NCI-H1092 treated with DMSO at 0.1 percent for 48 hours (cell line): Measurements from ENCODE around the gene HMGXB3.
A peak's percentile ranks its signal among the peaks of the same experiment; 100 is the strongest.

Experiments
- DNase-seq: peaks from one replicate; lab custom pipeline; 2025; lab: John Stamatoyannopoulos, UW

The HMGXB3 gene, protein sequence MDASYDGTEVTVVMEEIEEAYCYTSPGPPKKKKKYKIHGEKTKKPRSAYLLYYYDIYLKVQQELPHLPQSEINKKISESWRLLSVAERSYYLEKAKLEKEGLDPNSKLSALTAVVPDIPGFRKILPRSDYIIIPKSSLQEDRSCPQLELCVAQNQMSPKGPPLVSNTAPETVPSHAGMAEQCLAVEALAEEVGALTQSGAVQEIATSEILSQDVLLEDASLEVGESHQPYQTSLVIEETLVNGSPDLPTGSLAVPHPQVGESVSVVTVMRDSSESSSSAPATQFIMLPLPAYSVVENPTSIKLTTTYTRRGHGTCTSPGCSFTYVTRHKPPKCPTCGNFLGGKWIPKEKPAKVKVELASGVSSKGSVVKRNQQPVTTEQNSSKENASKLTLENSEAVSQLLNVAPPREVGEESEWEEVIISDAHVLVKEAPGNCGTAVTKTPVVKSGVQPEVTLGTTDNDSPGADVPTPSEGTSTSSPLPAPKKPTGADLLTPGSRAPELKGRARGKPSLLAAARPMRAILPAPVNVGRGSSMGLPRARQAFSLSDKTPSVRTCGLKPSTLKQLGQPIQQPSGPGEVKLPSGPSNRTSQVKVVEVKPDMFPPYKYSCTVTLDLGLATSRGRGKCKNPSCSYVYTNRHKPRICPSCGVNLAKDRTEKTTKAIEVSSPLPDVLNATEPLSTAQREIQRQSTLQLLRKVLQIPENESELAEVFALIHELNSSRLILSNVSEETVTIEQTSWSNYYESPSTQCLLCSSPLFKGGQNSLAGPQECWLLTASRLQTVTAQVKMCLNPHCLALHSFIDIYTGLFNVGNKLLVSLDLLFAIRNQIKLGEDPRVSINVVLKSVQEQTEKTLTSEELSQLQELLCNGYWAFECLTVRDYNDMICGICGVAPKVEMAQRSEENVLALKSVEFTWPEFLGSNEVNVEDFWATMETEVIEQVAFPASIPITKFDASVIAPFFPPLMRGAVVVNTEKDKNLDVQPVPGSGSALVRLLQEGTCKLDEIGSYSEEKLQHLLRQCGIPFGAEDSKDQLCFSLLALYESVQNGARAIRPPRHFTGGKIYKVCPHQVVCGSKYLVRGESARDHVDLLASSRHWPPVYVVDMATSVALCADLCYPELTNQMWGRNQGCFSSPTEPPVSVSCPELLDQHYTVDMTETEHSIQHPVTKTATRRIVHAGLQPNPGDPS (N-terminal part only)

DNA sequence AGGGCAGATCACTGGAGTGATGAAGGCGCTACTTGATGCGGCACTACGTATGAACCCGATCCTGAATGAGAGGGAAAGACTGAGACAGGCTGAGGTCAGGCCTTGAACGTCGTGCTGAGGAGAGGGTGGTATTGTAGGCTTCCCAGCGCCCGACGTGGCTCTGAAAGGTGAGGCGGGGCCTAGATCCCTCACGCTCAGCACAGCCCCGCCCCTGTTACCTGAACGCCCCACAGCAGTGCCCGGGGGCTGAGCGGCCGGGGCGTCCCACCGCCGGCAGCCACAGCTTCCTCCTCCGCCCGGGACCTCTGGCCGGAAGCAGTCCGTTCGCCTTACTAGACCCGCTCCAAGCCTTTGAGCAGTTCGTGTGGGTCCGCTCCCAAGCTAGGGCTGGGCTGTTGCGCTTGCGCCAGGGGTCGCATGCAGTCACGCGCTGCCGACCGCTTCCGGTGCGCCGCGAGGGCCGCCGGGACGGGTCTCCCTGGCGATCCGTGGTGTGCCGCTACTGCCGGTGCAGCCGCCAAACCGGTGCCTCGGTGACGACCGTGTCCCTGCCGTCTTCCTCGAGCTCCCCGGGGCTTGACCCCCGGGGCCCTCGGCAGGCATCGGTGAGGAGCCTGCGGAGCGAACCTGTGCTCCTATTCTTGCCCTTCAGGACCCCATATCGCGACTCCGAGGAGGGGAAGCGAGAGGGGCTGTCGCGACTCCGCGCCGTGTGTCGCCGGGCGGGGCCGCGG lies at the start of gene HMGXB3, which contains the start of gene TIGD6:
Gene HMGXB3 (plus strand): TSS at position 484 of the 734 bp plus-strand sequence. CDS start 4,114 bp downstream, outside the sequence.
Gene TIGD6 (minus strand): TSS at position 399 of the 734 bp plus-strand sequence. CDS start 4,306 bp downstream, outside the sequence.
- peak; percentile 75 for DNase-seq

DNA sequence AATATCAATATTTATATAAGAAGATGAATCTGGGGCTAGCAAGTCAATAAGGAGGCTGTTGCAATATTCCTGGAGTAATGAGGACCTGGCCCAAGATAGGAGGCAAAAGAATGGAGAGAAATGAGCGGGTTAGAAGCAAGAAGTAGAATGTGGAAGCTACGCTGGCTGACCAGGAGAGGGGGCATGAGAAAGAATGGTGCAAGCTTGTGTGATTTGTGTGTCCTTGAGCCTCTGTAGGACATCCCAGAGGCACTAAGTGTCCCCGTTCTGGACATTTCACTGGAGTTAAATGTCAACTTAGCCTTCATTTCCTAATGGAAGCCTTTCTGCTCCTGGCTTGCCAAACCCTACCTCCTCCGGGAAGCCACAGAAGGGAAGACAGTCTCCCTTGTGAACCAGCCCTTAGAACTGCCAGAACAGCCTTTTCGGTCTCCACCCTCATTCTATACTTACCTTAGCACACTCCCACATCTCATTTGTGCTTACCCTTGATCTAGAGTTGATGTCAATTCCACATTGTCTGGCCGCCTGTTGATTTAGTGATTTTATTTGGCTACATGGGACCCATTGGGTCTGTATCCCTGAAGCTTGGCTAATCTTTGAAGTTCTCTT lies 49.3 kb upstream of the HMGXB3 start:
- no peak for DNase-seq

DNA sequence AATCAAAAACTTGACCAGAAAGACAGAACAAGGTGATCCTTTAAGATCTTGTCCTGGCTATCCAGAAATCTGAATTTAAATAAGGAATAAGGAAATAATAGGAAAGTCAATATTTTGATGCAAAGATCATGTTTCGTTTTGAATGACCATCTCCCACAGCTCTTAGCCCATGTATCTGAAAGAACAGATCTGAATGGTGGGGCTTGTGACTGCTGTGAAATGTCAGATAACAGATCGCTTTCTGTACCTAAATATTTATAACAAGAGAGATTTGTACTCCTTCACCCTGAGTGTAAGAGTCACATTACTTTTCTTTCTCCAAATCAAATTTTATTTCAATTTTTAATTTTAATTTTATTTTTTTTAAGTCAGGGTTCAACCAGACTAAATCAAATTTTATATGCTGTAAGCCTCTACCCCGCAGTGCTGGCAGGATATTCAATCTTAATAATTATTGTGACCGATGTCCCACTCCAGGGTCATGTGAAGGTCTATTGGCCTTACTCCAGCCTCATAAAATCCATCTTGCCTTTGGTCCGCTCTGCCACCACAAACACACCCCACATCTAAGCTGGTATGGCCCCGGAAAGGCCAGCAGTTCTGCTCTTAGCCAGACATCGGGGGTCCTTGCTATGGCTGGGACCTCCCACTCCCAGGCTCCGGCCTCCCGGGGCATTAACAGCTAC lies 47.0 kb upstream of the HMGXB3 start:
- peak; percentile 29 for DNase-seq

DNA sequence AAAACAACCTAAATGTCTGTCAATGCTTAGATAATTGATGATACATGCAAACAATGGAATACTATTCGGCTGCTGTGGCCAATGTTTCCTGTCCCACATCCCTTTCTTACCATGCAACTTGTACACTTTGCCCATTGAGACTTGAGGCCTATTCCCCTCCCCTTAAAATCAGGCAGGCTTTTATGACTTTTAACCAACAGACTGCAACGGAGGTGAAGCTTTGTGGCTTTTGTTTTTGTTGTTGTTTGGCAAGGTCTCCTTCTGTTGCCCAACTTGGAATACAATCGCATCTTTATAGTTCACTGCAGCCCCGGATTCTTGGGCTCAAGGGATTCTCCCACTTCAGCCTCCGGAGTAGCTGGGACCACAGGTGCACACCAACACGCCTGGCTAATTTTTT lies 45.7 kb upstream of the HMGXB3 start:
- DNase-seq, result no peak

DNA sequence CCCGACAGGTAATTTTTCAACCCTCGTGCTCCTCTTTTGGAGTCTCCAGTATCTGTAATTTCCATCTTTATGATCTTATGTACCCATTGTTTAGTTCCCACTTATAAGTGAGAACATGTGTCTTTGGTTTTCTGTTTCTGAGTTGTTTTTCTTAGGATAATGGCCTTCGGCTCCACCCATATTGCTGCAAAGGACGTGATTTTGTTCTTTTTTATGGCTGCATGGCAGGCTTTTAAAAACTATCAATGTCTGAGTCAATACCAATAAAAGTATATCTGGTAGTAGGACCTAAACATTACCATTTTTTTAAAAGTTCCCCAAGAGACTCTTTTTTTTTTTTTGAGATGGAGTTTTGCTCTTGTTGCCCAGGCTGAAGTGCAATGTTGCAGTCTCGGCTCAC lies 43.9 kb upstream of the HMGXB3 start:
- no peak for DNase-seq

DNA sequence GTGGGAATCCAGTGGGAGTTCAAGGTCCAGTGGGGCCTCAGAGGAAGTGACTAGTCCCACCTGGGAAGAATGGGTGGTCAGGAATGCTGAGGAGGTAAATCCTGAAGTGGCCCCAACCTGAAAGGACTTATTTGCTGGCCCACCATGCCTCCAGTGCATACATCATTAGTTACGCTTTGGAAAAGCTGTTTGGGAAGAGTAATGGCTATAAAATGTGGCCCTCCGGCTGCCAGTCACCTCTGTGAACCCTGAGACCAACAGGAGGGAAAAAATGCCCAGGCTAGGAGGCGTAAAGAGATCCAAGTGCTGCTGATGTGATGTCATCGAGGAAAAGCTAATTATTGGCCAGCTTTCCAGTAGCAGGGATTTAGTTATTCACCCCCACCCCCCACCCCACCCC lies 42.7 kb upstream of the HMGXB3 start:
- DNase-seq, result no peak

DNA sequence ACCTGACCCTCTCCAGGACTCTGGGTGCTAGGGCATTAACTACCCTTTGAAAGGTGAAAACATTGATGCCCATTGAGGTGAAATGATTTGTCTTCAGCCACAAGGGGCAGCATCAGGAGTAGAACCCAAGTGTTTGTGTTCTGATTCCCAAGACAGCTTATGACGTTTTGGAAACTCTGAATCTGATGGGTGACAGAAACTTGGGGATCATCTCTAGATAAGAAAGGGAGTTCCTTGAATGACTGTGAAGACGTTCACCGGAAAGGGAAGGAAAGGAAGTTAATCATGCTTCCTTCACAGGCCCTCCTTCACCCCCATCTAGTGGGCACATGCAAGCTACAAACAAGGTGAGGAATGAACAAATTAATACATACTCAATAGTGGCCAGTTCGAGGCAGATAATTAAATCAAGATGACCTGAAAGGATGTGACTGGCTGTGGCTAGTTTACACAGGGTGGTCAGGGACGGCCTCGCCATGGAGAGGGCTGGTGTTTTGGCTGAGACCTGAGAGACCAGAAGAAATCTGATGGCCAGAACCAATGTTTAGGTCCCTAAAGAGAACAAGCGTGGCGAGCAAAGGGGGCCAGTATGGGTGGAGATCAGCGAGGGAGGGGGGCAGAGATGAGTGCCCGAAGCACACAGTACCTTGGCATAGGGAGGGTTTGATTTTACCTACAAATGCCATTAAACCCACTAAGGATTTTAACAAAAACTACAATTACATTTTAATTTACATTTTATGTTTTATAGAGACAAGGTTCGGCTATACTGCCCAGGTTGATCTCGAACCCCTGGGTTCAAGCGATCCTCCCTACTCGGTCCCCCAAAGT lies 40.9 kb upstream of the HMGXB3 start:
- DNase-seq, result peak; percentile 24

DNA sequence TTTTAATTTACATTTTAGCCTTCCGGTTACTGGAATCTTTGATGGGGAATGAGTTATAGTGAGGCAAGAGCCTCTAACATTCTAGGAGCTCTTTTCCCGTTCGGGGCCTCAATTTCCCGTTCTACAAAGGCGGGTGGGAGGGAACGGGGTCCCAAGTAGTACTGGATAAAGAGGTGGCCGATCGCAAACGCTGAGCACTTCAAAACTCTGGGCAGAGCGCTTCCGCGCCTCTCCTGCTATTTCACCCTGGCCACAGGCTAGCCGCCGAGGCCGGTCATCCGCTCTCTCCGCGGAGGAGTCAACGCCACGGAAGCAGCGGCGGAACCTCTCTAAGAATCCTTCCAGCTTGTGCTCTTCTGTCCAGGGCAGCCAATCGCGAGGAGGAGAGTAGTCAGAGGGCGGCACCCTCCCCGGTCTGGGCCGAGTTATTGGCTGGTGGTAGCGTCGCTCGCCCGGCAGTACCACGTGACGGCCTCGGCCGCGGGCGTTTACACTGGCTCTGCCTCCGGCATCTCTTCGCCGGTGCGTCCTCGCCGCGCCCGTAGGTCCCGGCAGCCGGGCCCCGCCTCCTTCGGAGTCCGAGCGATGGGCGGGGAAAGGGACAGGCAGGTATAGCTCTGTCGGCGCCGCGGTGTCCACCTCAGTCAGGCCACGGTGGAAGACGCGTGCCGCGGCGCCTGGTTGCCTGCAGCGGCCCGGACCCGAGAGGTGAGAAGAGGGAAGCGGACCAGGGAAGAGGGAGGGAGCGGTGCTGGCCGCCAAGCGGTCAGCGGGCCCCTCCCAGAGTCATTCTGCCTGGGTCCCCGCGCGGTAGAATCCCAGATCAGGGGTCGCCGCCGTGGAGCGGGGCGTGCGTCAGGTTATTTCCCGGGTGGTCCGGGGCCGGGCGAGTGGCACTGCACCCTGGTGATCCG lies 40.0 kb upstream of the HMGXB3 start, which contains the start of gene SLC26A2:
Gene SLC26A2 (plus strand): TSS at position 487 of the 914 bp plus-strand sequence. CDS start 16,895 bp downstream, outside the sequence.
- DNase-seq, result peak; percentile 94

DNA sequence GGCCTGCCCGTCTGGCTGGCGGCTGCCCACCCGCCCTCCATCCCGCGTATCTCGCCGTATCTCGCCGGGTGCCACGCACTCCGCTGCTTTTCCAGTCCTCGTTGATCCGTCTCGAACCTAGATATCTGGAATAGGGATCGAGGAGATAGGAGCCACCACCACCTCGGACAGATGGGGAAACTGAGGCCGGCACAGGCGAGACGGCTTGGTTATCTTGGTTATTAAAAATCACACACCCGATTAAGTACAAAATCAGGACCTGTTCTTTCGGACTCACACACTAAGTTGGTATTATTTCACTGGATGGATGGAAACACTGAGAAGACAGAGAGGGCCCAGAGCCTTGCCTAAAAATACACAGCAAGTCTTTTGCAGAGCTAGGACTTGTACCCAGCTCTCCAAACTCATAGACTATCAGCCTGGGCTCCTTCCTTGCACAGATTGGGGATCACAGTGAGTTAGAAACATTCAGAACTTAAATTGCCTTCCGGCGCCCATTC lies 39.3 kb upstream of the HMGXB3 start:
- DNase-seq, result no peak

DNA sequence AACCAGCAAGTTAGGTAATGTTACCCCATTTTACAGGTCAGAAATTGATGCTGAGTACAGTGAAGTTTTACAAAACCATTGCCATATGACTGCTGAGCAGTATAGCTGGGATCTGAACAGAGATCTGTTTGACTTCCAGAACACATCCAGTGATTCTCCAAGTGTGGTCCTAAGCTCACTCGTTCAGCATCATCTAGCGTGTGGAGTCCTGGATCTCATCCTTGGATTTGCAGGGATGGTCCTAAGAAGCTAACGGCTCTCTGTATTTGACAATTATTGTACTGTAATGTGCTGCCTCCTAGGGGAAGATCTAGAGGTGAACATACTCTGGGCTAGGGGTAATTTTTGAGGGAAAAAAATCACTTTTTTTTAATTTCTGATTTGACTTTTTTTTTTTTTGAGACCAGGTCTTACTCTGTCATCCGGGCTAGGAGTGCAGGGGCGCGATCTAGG lies 38.6 kb upstream of the HMGXB3 start:
- DNase-seq, result peak; percentile 22

DNA sequence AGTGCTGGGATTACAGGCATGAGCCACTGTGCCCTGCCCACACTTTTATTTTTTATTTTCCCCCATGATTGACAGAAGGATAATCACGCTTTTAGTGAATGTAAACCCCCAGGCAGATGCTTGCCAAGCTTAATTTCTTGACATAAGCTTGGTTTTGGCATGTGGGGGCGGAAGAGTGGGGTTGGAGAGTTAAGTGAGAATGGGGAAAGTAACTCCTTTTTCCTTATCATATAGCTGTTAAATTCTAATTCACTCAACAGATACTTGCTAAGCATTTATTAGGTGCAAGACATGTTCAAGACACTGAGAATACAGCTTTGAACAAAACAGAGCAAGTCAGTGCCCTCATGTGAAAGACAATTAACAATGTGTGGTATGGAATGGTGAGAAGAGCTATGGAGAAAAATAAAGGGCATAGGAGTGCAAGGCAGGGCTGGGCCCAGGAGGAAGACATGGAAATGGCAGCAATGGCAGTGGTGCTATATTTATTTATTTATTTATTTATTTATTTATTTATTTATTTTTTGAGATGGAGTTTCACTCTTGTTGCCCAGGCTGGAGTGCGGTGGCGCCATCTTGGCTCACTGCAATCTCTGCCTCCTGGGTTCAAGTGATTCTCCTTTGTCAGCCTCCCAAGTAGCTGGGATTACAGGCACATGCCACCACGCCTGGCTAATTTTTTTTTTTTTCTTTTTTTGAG lies 37.8 kb upstream of the HMGXB3 start:
- no peak for DNase-seq

DNA sequence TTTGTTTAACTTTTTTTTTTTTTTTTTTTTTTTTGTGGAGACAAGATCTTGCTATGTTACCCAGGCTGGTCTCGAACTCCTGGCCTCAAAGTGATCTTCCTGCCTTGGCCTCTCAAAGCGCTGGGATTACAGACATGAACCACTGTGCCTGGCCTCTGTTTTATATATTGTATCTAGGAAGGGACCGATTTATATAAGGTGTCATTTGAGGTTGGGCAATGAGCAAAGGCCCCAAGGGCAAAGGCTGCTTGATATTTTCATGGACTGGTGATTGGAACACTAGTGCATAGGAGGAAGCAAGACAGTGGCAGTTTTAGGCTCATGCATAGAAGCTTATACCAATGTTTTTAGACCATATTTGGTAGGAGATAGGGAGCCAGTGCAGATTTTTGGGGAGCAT lies 36.8 kb upstream of the HMGXB3 start:
- no peak for DNase-seq

DNA sequence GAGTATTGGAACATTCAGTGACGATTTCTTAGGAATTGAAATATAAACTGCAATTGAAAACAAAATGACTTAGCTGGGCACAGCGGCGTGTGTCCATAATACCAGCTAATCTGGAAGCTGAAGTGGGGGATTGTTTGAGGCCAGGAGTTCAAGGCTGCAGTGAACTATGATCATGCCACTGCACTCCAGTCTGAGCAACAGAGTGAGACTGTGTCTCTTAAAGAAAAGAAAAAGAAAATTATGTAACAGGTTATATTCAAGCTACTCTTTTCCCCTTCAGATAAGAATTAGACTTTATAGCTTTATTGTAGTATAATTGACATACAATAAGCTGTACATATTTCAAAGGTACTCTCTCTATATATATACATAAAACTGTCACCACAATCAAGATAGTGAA lies 33.6 kb upstream of the HMGXB3 start:
- DNase-seq, result no peak

DNA sequence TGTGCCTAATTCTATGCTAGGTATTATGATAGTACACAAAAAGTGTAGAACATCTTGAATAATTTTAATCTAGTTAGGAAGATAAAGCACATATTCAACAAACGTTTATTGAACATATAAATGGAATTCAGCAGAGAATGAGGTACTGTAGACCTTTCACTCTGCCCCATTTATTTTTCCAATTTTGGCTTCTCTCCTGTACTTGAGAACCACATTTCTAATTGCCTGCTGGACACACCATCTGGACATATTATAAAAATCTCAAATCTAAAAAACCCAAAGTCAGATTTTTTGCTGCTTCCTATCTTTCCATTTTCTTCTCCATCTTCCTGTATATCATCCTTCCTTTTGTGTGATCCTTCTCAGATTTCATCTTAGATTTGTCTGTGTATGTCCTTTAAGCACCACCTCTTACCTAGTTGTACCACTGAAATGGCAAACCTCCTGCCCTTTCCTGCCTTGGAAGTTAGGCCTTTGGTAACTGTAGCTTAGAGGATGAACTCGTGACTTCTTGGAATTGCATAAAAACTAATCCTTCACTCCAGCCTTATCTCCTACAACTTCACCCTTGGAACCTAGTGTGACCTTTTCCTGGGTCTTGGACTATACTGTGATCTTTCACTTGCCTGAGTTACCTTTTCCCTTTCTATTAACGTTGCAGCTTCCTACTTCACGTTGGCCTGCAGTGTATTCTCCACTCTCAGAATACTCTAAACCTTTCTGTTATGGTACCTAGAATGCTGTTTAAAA lies 31.2 kb upstream of the HMGXB3 start:
- no peak for DNase-seq

DNA sequence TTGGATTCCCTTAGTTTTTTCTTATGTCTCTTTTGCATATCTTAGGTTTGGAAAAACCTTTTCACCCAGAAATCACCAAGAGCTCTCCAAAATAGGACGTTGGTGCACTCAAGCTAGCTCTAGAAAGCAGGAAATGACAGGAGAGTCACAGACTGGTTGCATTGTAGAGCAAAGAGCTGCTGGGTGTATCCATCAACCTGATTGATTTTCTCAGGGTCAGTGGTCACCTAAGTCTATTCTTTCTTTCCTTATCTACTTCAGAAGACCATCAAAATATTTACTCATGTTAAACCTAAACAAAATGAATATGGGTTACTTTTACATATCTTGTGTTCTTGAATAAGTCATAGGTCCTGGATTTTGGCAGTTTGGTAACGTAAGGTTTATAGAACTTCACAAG lies 25.1 kb upstream of the HMGXB3 start:
- DNase-seq, result no peak

DNA sequence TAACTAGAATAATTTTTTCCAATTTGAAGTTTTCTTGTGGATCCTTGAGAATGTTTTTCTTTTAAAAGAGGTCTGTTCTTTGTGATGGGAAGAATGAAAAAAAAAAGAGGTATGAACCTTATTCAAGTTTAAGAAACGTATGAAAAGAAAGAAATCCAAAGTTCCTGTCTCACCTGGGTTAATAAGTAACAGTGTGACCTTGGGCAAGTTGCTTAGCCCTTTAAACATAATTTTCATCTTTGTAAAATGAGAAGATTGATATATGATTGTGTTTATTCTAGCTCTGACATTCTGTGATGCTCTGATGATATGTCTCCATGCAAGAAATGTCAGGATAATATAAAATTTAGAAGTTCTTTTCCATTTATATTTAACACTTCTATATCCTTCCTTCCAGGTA lies 20.6 kb upstream of the HMGXB3 start:
- no peak for DNase-seq

DNA sequence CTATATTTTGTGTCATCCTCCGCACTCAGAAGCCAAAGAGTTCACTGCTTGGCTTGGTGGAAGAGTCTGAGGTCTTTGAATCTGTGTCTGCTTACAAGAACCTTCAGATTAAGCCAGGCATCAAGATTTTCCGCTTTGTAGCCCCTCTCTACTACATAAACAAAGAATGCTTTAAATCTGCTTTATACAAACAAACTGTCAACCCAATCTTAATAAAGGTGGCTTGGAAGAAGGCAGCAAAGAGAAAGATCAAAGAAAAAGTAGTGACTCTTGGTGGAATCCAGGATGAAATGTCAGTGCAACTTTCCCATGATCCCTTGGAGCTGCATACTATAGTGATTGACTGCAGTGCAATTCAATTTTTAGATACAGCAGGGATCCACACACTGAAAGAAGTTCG lies 19.3 kb upstream of the HMGXB3 start:
- no peak for DNase-seq
